ENCODE measurements around the gene FRMD4B. TPM values are rescaled to one million over a fixed set of nuclear protein-coding genes. Genes with fewer than 3 reads are reported as not detected.

FRMD4B gene
- total and polyA plus RNA-seq, 4 donors: 40.9 to 66.7 (median 49.4) TPM

GRCh38 chr3:69250014-69250413, 135.9 kb downstream of the FRMD4B start:
- H3K9me3 ChIP-seq (ENCODE audit: control insufficient read depth, insufficient read depth, low read length): no peaks in the 10 kb centered on the region
- peak overlapping the region; percentile 32 for H3K4me3 ChIP-seq (ENCODE audit: low read depth, low read length)
- H3K27me3 ChIP-seq (ENCODE audit: control insufficient read depth, insufficient read depth, low read length): no peaks in the 10 kb centered on the region
- no peaks in the 10 kb centered on the region for H3K4me1 ChIP-seq (ENCODE audit: control insufficient read depth, insufficient read depth, low read length)
- 29% methylated on average over 5 of the region's 8 CpGs for WGBS (ENCODE audit: insufficient coverage)
- no peaks in the 10 kb centered on the region for H3K36me3 ChIP-seq (ENCODE audit: control insufficient read depth, insufficient read depth, low read length)
- peak; percentile 57 to 91 (median 69) for DNase-seq (ENCODE audit: low read depth in 4 of 6, low spot score in 6 of 6)
- H3K27ac ChIP-seq (ENCODE audit: low read depth, low read length): peak overlapping the region; percentile 58

- no CpG with 5 or more reads among the region's 2 CpGs for WGBS (ENCODE audit: insufficient coverage)
- Histone ChIP-seq H3K27me3 (ENCODE audit: control insufficient read depth, insufficient read depth, low read length) (no peaks in the 10 kb centered on the region), H3K36me3 (ENCODE audit: control insufficient read depth, insufficient read depth, low read length) (no peaks in the 10 kb centered on the region), H3K9me3 (ENCODE audit: control insufficient read depth, insufficient read depth, low read length) (no peaks in the 10 kb centered on the region), H3K4me1 (ENCODE audit: control insufficient read depth, insufficient read depth, low read length) (no peaks in the 10 kb centered on the region), H3K27ac (ENCODE audit: low read depth, low read length) (no peak overlapping the region), H3K4me3 (ENCODE audit: low read depth, low read length) (peak overlapping the region; percentile 0)
- DNase-seq (ENCODE audit: low read depth in 4 of 6, low spot score in 6 of 6): no peak
Observed at GRCh38 chr3:69249001-69249400, 136.9 kb downstream of the FRMD4B start.

DNA sequence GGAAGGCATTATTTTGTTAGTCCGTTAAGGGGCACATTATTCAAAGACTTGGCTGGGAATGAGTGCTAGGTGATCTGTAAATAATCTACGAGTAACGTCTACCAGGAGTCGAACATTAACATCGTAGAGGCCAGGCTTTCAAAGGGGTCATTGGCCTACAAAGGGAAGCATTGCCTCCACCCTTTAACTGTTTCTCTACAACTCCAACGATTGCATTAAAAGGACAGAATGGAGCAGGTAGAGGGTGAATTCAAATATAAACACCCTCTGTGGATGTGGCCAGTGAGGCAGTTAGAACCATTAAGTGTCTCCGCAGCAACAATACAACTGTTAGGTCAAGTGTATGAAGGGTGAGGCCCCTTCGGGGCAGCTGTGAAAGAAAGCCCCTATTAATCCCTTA, 137.5 kb downstream of the FRMD4B start:
- no peaks in the 10 kb centered on the region for H3K36me3 ChIP-seq (ENCODE audit: control insufficient read depth, insufficient read depth, low read length)
- H3K27me3 ChIP-seq (ENCODE audit: control insufficient read depth, insufficient read depth, low read length): no peaks in the 10 kb centered on the region
- no peak for DNase-seq (ENCODE audit: low read depth in 4 of 6, low spot score in 6 of 6)
- no peaks in the 10 kb centered on the region for H3K4me1 ChIP-seq (ENCODE audit: control insufficient read depth, insufficient read depth, low read length)
- 23% methylated on average over 2 of the region's 8 CpGs for WGBS (ENCODE audit: insufficient coverage)
- H3K4me3 ChIP-seq (ENCODE audit: low read depth, low read length): peak overlapping the region; percentile 0
- H3K9me3 ChIP-seq (ENCODE audit: control insufficient read depth, insufficient read depth, low read length): no peaks in the 10 kb centered on the region
- no peak overlapping the region for H3K27ac ChIP-seq (ENCODE audit: low read depth, low read length)

GRCh38 chr3:69246612-69247011, 139.3 kb downstream of the FRMD4B start:
- H3K9me3 ChIP-seq (ENCODE audit: control insufficient read depth, insufficient read depth, low read length): no peaks in the 10 kb centered on the region
- 96% methylated on average over 4 of the region's 7 CpGs for WGBS (ENCODE audit: insufficient coverage)
- no peak for DNase-seq (ENCODE audit: low read depth in 4 of 6, low spot score in 6 of 6)
- H3K27me3 ChIP-seq (ENCODE audit: control insufficient read depth, insufficient read depth, low read length): no peaks in the 10 kb centered on the region
- no peaks in the 10 kb centered on the region for H3K4me1 ChIP-seq (ENCODE audit: control insufficient read depth, insufficient read depth, low read length)
- H3K27ac ChIP-seq (ENCODE audit: low read depth, low read length): no peak overlapping the region
- H3K4me3 ChIP-seq (ENCODE audit: low read depth, low read length): no peak overlapping the region
- H3K36me3 ChIP-seq (ENCODE audit: control insufficient read depth, insufficient read depth, low read length): no peaks in the 10 kb centered on the region

- no peaks in the 10 kb centered on the region for H3K27me3 ChIP-seq (ENCODE audit: control insufficient read depth, insufficient read depth, low read length)
- H3K9me3 ChIP-seq (ENCODE audit: control insufficient read depth, insufficient read depth, low read length): no peaks in the 10 kb centered on the region
- 89% methylated on average over 2 of the region's 2 CpGs for WGBS (ENCODE audit: insufficient coverage)
- DNase-seq (ENCODE audit: low read depth in 4 of 6, low spot score in 6 of 6): no peak
- H3K4me1 ChIP-seq (ENCODE audit: control insufficient read depth, insufficient read depth, low read length): no peaks in the 10 kb centered on the region
- no peaks in the 10 kb centered on the region for H3K36me3 ChIP-seq (ENCODE audit: control insufficient read depth, insufficient read depth, low read length)
- no peak overlapping the region for H3K27ac ChIP-seq (ENCODE audit: low read depth, low read length)
- H3K4me3 ChIP-seq (ENCODE audit: low read depth, low read length): no peak overlapping the region
Observed at GRCh38 chr3:69244039-69244438, 141.8 kb downstream of the FRMD4B start.

DNA sequence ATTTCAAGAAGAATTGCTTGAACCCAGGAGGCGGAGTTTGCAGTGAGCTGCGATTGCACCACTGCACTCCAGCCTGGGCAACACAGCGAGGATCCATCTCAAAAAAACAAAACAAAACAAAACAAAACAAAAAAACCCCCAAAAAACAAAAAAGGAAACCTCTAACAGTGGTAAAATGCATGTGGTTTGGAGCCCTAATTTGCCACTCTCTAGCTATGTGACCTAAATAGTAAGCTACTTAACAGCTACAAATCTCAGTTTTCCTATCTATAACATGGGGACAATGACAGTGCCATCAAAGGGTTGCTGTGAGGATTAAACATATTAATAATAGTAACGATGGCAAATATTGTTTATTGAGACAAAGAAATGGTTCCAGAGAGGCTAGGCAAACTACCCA, 144.1 kb downstream of the FRMD4B start:
- Histone ChIP-seq H3K4me3 (ENCODE audit: low read depth, low read length) (no peak overlapping the region), H3K27me3 (ENCODE audit: control insufficient read depth, insufficient read depth, low read length) (no peaks in the 10 kb centered on the region), H3K9me3 (ENCODE audit: control insufficient read depth, insufficient read depth, low read length) (no peaks in the 10 kb centered on the region), H3K27ac (ENCODE audit: low read depth, low read length) (no peak overlapping the region), H3K36me3 (ENCODE audit: control insufficient read depth, insufficient read depth, low read length) (peaks cover 3% of the 10 kb centered on the region), H3K4me1 (ENCODE audit: control insufficient read depth, insufficient read depth, low read length) (peaks cover 2% of the 10 kb centered on the region)
- no peak for DNase-seq (ENCODE audit: low read depth in 4 of 6, low spot score in 6 of 6)
- 100% methylated on average over 2 of the region's 4 CpGs for WGBS (ENCODE audit: insufficient coverage)

- no peak for DNase-seq (ENCODE audit: low read depth in 4 of 6, low spot score in 6 of 6)
- no peak overlapping the region for H3K27ac ChIP-seq (ENCODE audit: low read depth, low read length)
Observed at GRCh38 chr3:69240651-69241568, 145.0 kb downstream of the FRMD4B start.

GRCh38 chr3:69239063-69239462, 146.8 kb downstream of the FRMD4B start:
- H3K27ac ChIP-seq (ENCODE audit: low read depth, low read length): no peak overlapping the region
- no peaks in the 10 kb centered on the region for H3K27me3 ChIP-seq (ENCODE audit: control insufficient read depth, insufficient read depth, low read length)
- no peak overlapping the region for H3K4me3 ChIP-seq (ENCODE audit: low read depth, low read length)
- no peak for DNase-seq (ENCODE audit: low read depth in 4 of 6, low spot score in 6 of 6)
- peaks cover 2% of the 10 kb centered on the region for H3K4me1 ChIP-seq (ENCODE audit: control insufficient read depth, insufficient read depth, low read length)
- H3K36me3 ChIP-seq (ENCODE audit: control insufficient read depth, insufficient read depth, low read length): peaks cover 3% of the 10 kb centered on the region
- H3K9me3 ChIP-seq (ENCODE audit: control insufficient read depth, insufficient read depth, low read length): no peaks in the 10 kb centered on the region
- 64% methylated on average over 1 of the region's 1 CpG for WGBS (ENCODE audit: insufficient coverage)

More at GRCh38 chr3:69240651-69241568, 145.0 kb downstream of the FRMD4B start:
- Histone ChIP-seq H3K27me3 (ENCODE audit: control insufficient read depth, insufficient read depth, low read length) (no peaks in the 10 kb centered on the region), H3K36me3 (ENCODE audit: control insufficient read depth, insufficient read depth, low read length) (peaks cover 3% of the 10 kb centered on the region), H3K4me3 (ENCODE audit: low read depth, low read length) (no peak overlapping the region), H3K4me1 (ENCODE audit: control insufficient read depth, insufficient read depth, low read length) (peaks cover 2% of the 10 kb centered on the region), H3K9me3 (ENCODE audit: control insufficient read depth, insufficient read depth, low read length) (no peaks in the 10 kb centered on the region)
- 96% methylated on average over 6 of the region's 10 CpGs for WGBS (ENCODE audit: insufficient coverage)

DNA sequence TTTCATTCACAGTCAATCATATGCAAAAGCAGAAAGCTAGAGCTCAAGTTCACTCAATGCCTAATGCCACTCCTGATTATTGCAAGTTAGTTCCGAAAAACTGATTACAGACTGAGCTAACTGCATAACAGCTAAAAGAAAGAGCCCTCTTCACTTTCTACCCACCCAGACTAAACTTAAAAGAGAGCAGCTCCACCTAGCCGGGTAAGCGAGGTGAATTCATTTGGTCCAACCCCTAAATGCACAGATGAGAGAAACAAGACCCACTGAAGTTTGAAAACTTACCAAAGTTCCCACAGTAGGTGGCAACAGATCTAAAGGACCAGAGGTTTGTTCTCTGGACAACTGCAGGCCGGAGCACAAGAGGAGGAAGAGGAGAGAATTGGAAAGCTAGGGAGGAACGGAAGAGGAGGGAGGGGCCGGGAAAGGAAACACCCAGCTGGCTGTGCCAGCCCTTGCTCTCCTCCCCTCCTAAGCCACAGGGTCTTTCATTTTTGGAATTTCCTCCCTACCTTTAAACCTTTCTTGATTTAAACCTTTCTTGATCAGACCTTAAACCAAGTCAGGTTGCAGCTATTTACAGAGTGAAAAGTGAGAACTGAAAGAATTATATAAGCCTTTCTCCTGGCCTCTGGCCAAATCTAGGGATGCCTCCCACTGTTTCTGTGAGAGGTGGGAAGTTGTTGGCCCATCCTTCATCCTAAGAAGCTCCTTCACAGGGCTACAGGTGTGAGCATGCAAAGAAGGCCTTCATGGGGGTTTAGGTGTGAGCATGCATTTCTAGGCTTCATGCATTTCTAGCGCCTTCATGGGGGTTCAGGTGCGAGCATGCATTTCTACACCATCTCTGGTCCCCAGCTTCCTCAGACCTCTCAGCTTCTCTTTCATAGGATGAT, 148.8 kb downstream of the FRMD4B start:
- WGBS (ENCODE audit: insufficient coverage): 35% methylated on average over 3 of the region's 8 CpGs
- Histone ChIP-seq H3K4me3 (ENCODE audit: low read depth, low read length) (no peak overlapping the region), H3K27me3 (ENCODE audit: control insufficient read depth, insufficient read depth, low read length) (no peaks in the 10 kb centered on the region), H3K27ac (ENCODE audit: low read depth, low read length) (no peak overlapping the region), H3K36me3 (ENCODE audit: control insufficient read depth, insufficient read depth, low read length) (peaks cover 3% of the 10 kb centered on the region), H3K9me3 (ENCODE audit: control insufficient read depth, insufficient read depth, low read length) (no peaks in the 10 kb centered on the region), H3K4me1 (ENCODE audit: control insufficient read depth, insufficient read depth, low read length) (peaks cover 2% of the 10 kb centered on the region)
- peak in 1 of 6 donors; percentile 14 for DNase-seq (ENCODE audit: low read depth in 4 of 6, low spot score in 6 of 6)

Data from spinal cord (tissue), 10 donors.